HG02852 (cell line): ENCODE measurements around the gene AP3D1.
A peak's percentile ranks its signal among the peaks of the same experiment; 100 is the strongest.

Source experiments
- ATAC-seq: cut with Tn5 transposase; IDR thresholded peaks from one replicate; pipeline ENCODE4 v1.9.1; 2021; ENCODE audit warnings: mild to moderate bottlenecking, moderate library complexity; ENCODE audit not compliant: unreplicated experiment

The AP3D1 gene

DNA sequence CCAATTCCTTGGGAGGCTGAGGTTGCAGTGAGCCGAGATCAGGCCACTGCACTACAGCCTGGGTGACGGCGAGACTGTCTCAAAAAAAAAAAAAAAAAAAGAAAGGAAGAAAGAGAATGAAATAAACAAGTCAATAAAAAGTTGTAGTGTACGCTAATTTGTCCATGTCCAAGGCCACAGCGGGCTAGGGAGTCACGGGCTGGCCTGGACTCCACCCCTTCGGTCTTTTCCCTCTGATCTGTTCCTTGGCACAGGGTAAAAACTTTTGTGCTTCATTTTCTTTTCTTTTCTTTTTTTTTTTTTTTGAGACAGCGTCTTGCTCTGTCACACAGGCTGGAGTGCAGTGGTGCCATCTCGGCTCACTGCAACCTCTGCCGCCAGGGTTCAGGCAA, 80.9 kb downstream of the AP3D1 start:
- ATAC-seq, result no peak

DNA sequence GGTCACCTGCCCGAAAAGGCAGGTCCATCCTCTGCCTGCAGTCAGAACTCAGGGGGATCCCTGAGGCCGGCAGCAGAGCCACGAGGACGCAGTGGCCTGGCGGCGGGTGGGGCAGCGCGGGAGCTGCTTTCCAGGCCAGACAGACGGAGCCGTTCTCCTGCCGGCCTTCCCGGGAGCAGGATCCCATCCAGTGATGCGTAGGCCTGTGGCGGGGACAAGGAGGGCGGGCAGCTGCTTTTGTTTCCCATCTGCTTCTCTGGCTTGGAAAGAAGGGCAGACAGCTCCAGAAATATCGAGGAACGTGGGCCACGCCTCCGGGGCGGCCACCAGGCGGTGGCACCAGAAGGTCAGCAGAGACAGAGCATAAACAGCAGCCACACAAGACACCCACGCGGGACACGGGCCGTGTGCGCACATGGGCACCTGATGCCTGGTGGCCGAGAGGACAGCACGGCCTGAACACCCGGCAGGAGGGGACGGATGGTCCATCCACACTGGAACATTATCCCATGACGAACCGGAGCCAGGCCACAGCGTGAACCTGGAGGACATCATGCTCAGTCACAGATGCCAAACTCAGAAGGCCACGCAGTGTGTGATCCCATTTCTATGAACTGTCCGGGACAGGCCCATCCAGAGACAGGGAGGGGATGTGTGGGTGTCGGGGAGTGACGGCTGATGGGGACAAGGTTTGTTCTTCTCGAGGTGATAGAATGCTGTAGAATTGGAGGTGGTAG, 86.4 kb downstream of the AP3D1 start:
- ATAC-seq, result no peak

DNA sequence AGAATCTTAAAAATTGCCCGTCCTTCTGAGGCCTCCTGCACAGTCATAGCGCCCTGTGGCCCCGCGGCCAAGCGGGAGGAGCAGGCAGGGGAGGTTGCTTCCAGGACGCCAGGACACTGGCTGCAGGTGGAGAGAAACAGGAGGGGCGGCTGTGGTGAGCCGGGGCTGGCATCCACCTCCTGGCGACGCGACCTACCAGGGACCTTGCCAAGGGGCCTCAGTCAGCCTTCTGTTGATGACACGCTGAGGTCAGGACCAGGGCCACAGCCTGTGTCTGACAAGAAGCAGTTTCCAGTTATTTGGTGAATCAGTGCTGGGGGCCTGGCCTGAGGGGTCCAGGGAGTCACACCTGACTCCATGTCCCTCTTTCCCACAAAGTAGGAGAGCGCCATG, 87.0 kb downstream of the AP3D1 start:
- no peak for ATAC-seq

DNA sequence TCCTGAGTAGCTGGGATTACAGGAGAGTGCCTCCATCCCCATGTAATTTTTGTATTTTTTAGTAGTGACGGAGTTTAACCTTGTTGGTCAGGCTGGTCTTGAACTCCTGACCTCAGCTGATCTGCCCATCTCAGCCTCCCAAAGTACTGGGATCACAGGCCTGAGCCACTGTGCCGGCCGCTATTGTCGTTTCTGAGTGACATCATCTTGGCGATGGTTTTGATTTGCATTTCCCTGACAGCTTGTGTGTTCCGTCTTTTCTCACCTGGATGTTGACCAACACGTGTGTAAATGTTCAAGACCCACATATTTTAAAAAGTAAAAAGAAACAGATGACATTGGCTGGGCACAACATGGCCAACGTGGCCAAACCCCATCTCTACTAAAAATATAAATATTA, 87.5 kb downstream of the AP3D1 start:
- ATAC-seq, result no peak

GRCh38 chr19:2062770-2063169, 88.6 kb downstream of the AP3D1 start:
- ATAC-seq, result no peak

DNA sequence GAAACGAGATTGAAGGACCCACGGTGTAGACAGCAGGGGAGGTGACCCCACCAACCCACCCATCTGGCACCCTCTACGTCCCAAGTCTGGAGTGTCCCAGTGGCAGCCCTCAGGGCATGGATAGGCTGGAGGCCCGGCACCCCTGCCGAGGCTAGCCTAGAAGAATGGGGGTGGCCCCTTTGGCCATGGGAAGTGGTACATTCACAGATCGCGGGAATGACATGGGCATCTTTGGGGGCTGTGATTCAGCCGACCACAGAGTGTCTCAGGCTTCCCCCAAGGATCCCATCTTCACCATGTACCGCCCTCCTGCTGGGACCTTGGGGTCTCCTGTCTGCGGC, 89.0 kb downstream of the AP3D1 start:
- ATAC-seq, result no peak

GRCh38 chr19:2061495-2062388, 89.6 kb downstream of the AP3D1 start:
- ATAC-seq, result peak; percentile 75

- peak; percentile 28 for ATAC-seq
These were observed 90.4 kb downstream of the AP3D1 start for GRCh38 chr19:2060884-2061494.

DNA sequence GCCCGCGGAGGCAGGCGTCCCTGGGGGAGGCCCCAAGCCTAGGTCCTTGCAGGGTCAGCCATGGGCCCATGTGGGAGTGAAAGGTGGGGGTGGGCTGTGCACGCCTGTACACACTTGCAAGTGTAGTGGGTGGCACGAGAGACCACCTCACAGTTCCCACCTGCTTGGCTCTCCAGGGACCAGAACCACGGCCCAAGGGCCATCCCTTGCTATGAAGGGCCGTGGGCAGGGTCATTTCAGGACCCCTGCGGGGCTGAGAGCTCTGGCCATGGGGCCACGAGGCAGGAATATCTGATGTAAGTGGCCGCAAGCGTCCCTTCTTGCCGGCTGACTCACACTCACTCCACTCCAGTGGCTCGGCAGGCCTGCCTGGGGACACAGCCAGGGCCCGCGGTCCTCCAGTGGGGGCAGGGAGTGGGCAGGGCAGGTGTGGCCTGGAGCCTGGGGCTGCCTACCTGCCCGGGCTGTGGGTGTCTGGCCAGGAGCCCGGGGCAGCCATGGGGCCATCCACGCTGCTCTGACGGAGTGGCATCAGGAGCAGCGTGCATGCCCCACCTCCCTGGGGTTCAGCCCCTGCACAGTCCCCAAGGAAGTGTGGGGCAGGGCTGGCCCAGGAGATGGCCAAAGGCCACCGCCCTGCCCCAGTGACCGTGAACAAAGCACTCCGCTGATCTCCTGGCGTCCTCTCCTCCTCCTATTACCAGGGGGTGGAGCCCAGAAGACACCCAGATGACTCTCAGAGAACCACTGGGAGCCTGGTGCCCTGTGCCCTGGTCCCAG, 91.8 kb downstream of the AP3D1 start:
- ATAC-seq, result no peak

GRCh38 chr19:2058570-2059421, 92.6 kb downstream of the AP3D1 start:
- ATAC-seq, result no peak

DNA sequence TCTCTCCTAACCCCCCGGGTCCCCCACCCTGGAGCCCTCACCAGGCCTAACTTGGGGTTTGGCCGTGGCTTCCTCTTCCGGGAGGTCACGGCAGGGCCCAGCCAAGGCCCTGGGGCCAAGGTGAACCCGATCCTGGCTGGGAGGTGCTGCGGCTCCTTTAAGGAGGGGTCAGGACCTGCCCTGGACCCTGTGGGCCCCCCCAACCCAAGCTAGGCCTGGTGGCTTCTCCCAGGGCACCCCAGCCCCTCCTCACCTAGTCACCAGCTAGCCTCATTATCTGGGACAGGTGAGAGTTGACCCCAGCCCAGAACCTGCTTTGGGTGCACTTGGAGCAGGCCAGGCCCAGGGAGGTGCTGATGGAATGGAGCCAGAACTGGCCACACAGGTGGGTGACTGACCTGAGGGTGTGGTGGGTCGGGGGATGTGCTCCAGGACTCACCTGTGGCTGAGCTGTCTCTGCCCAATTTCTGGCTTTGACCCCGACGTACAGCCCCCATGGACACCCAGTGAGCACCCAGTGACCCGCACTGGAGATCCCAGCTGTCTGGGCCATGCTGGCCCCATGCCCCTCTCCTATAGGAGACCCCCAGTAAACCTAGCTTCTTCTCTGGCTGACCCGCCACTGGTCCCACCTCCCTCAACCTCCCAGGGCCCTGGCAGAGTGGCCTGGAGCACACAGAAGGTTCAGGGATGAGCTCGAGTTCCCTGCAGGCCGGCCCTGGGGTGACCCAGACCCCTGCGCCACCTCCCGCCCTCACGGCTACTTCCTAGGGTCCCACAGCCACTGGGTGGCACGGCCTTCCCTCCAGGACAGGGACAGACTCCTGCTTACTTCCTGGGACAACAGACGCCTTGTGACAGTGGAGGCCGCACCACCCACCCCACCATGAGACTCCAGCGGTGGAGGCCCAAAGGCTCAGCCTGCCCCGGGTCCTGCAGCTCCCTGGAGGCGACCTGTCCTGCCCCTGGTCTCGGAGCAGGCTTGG, 93.6 kb downstream of the AP3D1 start:
- no peak for ATAC-seq

DNA sequence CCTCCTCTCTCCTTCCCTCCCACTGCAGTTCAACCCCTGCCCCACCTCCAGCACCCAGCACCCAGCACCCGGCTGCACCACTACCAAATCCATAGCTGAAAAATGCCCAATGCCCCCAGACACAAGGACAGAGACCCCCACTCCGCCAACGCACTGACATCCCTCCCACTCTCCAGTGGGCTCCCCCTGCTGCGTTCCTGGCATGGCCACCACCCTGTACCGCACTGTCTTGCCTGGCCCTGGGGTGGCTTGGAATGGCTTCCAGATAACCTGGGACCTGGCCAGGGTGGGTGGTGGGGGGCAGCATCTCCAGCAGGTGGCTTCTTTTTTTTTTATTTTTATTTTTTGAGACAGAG, 94.6 kb downstream of the AP3D1 start:
- no peak for ATAC-seq

DNA sequence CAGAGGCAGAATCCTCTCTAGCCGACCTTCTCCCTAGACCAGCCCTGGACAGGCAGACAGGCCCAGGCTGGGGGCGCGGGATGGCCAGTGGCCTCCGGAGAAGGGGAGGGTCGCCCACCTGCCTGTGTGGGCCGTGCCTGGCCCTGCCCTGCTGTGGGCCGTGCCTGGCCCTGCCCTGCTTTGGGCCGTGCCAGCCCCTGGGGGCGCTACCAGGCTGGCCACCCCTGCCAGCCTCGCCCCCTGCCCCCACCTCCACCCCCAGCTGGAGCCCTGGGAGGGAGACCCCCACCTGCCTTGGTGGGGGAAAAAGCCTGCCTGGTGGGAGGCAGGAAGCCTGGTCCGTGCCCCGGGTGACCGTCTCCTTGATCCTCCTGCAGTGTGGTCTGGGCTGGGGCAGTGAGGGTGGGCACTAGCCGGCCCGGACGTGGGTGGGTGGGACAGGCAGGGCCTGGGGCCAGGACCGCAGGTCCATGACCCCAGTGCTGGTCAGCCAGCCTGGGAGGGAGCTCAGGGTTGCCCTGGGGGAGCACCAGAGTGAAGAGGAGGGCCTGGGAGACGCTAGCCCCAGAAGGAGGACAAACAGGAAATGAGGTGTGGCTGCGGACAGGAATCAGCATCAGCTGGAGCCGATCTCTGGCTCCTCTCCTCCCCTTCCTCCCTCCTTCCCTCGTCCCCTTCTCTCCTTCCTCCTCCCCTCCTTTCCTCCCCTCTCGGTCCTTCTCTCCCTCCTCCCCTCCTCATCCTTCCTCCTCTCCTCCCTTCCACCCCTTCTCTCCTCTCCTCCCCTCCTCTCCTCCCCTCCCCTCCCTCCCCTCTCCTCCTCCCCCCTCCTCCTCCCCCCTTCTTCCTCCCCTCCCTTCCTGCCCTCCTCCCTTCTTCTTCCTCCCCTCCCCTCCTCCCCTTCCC, 95.2 kb downstream of the AP3D1 start:
- no peak for ATAC-seq

DNA sequence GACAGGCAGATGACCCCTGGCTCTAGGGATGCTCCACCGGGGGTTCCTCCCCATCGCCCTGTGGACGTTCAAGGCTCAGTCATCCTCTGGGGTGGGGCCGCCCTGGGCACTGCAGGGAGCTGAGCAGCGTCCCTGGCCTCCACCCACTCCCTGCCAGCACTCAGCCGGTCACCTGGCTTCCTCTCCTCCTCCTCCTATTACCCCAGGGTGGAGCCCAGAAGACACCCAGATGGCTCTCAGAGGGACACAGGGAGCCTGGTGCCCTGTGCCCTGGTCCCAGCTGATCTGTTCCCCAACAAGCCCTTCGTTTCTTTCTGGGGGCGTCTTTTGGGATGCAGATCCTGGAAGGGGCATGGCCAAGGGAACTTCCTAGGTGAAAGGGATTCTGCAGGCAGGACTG, 96.6 kb downstream of the AP3D1 start:
- no peak for ATAC-seq

- ATAC-seq, result no peak
These were observed 97.6 kb downstream of the AP3D1 start for GRCh38 chr19:2053601-2054389.

DNA sequence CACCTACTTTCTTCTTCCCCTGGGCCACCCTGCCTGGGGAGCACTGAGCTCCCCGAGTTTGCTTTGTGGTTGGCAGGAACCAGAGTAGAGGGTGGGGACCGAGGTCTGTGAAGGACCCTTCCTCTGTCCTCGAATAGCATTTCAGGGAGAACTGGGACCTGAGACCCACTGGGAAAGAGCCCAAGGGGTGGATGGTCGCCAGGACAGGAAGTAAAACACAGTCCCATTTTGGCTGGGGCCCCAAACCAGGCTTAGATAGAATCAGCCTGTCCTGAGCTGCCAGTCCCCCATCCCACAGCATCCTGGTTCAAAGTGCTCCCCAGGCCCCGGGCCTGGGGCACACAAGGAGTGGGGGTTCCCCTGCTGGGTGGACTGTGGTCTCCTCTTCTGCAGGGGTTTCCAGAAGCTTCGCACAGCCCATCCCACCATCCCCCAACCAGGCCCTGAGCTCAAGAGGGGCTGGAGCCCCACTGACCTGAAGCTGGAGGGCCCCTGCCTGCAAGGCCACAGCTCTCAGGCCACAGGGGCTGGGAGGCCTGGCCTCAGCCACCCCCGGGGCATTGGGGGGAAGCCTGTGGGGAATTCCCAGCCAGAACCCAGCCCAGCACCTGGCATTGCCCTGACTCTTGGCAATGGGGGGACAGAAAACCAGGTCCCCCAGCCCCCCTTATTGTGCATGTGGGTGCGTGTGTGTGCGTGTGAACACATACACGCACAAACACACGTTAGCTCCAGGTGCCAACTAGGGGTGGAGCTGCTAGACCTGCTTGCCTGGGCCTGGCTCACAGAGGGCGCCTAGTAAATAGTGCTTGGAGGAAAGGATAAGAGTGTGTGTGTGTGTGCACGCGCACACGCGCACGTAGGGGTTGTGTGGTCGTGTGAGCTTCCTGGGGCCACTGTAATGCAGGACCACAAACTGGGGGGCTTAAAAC, 99.3 kb downstream of the AP3D1 start:
- no peak for ATAC-seq
